Smooth muscle cell (in vitro differentiated cells): ENCODE results near the gene SCGB3A1. TPM values are rescaled to one million over a fixed set of nuclear protein-coding genes. Genes with fewer than 3 reads are reported as not detected.

Source experiments
- DNase-seq: peaks from one replicate; lab custom pipeline; 2025; ENCODE audit not compliant: unreplicated experiment; lab: John Stamatoyannopoulos, UW
- H2AFZ ChIP-seq: fragments of 200-600 bp; sonication (generic); 2 replicates; pipeline ENCODE4 v1.6.0; 2016; ENCODE audit warnings: antibody characterized with exemption, low read depth, mild to moderate bottlenecking
- H3F3A ChIP-seq: fragments of 200-600 bp; sonication (generic); 2 replicates; pipeline ENCODE4 v1.6.0; 2017; ENCODE audit warnings: antibody characterized with exemption, low read depth
- H3K27ac ChIP-seq: fragments of 200-600 bp; sonication (generic); 2 replicates; pipeline ENCODE4 v1.5.1; 2016; ENCODE audit warnings: low read depth, mild to moderate bottlenecking
- H3K27me3 ChIP-seq: fragments of 200-600 bp; sonication (generic); 2 replicates; pipeline ENCODE4 v1.6.1; 2016; ENCODE audit warnings: low read depth, mild to moderate bottlenecking
- H3K36me3 ChIP-seq: fragments of 200-600 bp; sonication (generic); 2 replicates; pipeline ENCODE4 v1.5.1; 2016; ENCODE audit warnings: low read depth
- H3K4me1 ChIP-seq: fragments of 200-600 bp; sonication (generic); 2 replicates; pipeline ENCODE4 v1.5.1; 2016; ENCODE audit warnings: low read depth
- H3K4me2 ChIP-seq: fragments of 200-600 bp; sonication (generic); 2 replicates; pipeline ENCODE4 v1.6.0; 2016; ENCODE audit warnings: mild to moderate bottlenecking
- H3K4me3 ChIP-seq: fragments of 200-600 bp; sonication (generic); 2 replicates; pipeline ENCODE4 v1.5.1; 2016; ENCODE audit warnings: mild to moderate bottlenecking
- H3K79me2 ChIP-seq: fragments of 200-600 bp; sonication (generic); 2 replicates; pipeline ENCODE4 v1.6.0; 2016; ENCODE audit warnings: low read depth, mild to moderate bottlenecking
- H3K9ac ChIP-seq: fragments of 200-600 bp; sonication (generic); 2 replicates; pipeline ENCODE4 v1.6.0; 2016; ENCODE audit warnings: low read depth
- H3K9me3 ChIP-seq: fragments of 200-600 bp; sonication (generic); replicated peaks from 2 replicates; pipeline ENCODE4 v1.5.1; 2016; ENCODE audit warnings: low read depth
- H4K20me1 ChIP-seq: fragments of 200-600 bp; sonication (generic); 2 replicates; pipeline ENCODE4 v1.6.0; 2016; ENCODE audit warnings: low read depth
- CTCF ChIP-seq: fragments of 200-600 bp; sonication (generic); IDR thresholded peaks from 2 replicates; pipeline ENCODE4 v1.5.1; 2017; ENCODE audit warnings: borderline replicate concordance, mild to moderate bottlenecking, antibody characterized with exemption; ENCODE audit not compliant: insufficient read depth, poor library complexity, severe bottlenecking
- WGBS: methylation state at CpG from one replicate; pipeline ENCODE4 v1.1.7; 2016; ENCODE audit warnings: low lambda C conversion rate; 5-methylcytosine and 5-hydroxymethylcytosine counted together
- polyA plus RNA-seq: library from polyadenylated mRNA; unstranded; fragments of >200 nt; fragmentation: Nextera tagmentation; extraction: Ambion mirVana; gene quantifications from 2 replicates; pipeline ENCODE4 v1.2.1, GENCODE V29; 2016
- total RNA-seq: library from RNA; depleted of rRNA; stranded (reverse); fragments of >200 nt; gene quantifications from 2 replicates; pipeline ENCODE4 v1.2.3, GENCODE V29; 2014

SCGB3A1 gene
- total and polyA plus RNA-seq, 2 experiments from 2014 or later, result not detected

DNA sequence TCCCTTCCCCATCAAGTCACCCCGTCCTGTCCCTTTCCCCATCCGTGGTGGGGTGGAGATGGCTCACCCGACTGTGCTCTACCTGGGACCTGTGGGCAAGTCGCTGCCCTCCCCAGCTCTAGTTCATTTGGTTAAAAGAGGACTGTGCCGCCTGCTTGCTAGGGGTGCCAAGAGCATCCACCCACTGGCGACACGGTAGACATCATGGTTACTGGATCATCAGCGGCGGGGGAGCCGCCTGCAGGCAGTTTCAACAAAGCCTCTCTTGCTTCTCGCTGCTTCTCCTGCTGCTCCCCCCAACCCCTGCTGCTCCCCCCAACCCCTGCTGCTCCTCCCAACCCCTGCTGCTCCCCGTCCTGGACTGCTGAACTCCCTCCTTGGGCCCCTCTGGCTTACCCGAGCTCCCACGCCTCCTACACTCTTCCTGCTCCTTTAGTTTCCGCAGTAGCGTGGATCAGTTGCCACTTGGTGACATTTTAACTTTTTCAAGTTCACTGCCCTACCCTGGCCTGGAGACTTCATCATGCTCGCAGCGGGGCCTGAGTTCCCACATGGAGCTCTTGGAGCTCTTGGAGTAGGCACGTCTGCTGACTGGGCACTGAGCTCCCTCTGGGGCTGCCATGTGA, 22.0 kb upstream of the SCGB3A1 start:
- no peak for DNase-seq
- no peaks in the 10 kb centered on the region for H3K36me3 ChIP-seq
- H3K27me3 ChIP-seq, result peaks cover 5% of the 10 kb centered on the region
- no peaks in the 10 kb centered on the region for H3K9me3 ChIP-seq
- no peak for TF ChIP-seq CTCF
- no peak overlapping the region for H3K27ac ChIP-seq
- WGBS, result 87% methylated on average over 15 of the region's 19 CpGs
- no peak overlapping the region for H3K4me2 ChIP-seq
- no peak overlapping the region for H3K4me3 ChIP-seq
- H4K20me1 ChIP-seq, result no peaks in the 10 kb centered on the region
- no peak overlapping the region for H3K9ac ChIP-seq
- no peaks in the 10 kb centered on the region for H3K4me1 ChIP-seq
- no peak overlapping the region for H2AFZ ChIP-seq
- no peaks in the 10 kb centered on the region for H3F3A ChIP-seq
- no peaks in the 10 kb centered on the region for H3K79me2 ChIP-seq

GRCh38 chr5:180612683-180613082, 21.4 kb upstream of the SCGB3A1 start:
- Histone ChIP-seq H3K27me3 (peaks cover 5% of the 10 kb centered on the region), H3K4me3 (no peak overlapping the region), H2AFZ (no peak overlapping the region), H3F3A (no peaks in the 10 kb centered on the region), H3K4me1 (no peaks in the 10 kb centered on the region), H3K27ac (no peak overlapping the region), H3K79me2 (no peaks in the 10 kb centered on the region), H3K36me3 (no peaks in the 10 kb centered on the region), H3K9me3 (no peaks in the 10 kb centered on the region), H3K4me2 (no peak overlapping the region), H3K9ac (no peak overlapping the region), H4K20me1 (no peaks in the 10 kb centered on the region)
- 89% methylated on average over 15 of the region's 15 CpGs for WGBS
- DNase-seq, result no peak
- no peak for TF ChIP-seq CTCF

DNA sequence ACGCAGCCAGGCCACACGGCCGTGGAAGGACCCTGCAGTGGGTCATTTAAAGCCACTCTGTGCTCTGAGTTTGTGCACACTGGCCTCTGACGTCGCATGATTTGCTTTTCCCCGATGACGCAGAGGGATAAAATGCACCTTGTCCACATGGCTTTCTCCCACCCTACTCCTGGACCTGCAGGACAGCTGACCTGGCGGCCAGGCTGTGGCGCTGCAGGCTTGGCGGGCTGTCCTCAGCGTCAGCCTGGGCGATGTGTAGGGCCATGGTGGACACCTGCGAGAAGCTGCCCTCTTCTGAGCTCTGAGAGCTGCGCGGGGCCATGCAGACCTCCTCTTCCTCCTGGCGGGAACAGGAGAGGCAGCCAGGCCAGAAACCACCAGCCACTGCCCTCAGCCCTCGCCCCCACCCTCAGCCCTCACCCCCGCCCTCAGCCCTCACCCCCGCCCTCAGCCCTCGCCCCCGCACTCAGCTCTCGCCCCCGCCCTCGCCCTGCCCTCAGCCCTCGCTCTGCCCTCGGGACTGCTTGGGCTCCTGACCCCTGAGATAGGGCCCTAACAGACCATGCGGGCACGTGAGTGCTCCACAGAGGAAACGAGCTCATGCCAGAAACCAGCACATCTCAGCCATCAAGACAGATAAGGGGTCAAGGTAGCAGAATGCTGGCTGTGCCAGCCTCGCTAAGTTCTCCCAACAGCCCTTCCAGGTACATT, 20.0 kb upstream of the SCGB3A1 start:
- no peak for TF ChIP-seq CTCF

More for the DNA sequence above, 20.0 kb upstream of the SCGB3A1 start:
- H3F3A ChIP-seq, result no peaks in the 10 kb centered on the region
- no peaks in the 10 kb centered on the region for H4K20me1 ChIP-seq
- no peak for DNase-seq
- H3K9ac ChIP-seq, result no peak overlapping the region
- no peaks in the 10 kb centered on the region for H3K79me2 ChIP-seq
- no peak overlapping the region for H3K4me2 ChIP-seq
- H3K4me1 ChIP-seq, result no peaks in the 10 kb centered on the region
- no peaks in the 10 kb centered on the region for H3K36me3 ChIP-seq
- H3K27me3 ChIP-seq, result no peaks in the 10 kb centered on the region
- H2AFZ ChIP-seq, result no peak overlapping the region
- 87% methylated on average over 22 of the region's 30 CpGs for WGBS
- H3K27ac ChIP-seq, result no peak overlapping the region
- H3K4me3 ChIP-seq, result no peak overlapping the region
- no peaks in the 10 kb centered on the region for H3K9me3 ChIP-seq
